Forelimb muscle (tissue), 1 donor: Measurements from ENCODE around the gene TSGA10. TPM values are rescaled to one million over a fixed set of nuclear protein-coding genes. Genes with fewer than 3 reads are reported as not detected.
A peak's percentile ranks its signal among the peaks of the same experiment; 100 is the strongest.
"Not testable (repeated sequence)": the region's sequence is repeated elsewhere in the genome, so short reads cannot be mapped to it uniquely, and the experiment has no call there.

Experiments used
- DNase-seq: peaks from one replicate; pipeline ENCODE4 v3.0.0-alpha.2; 2013; ENCODE audit warnings: low read depth
- polyA plus RNA-seq: library from polyadenylated mRNA; unstranded; fragments of 120-200 nt; gene quantifications from one replicate; pipeline ENCODE4 v1.2.1, GENCODE V29; 2013; ENCODE audit not compliant: insufficient read length

TSGA10 gene
- polyA plus RNA-seq, 1 donor: 2.5 TPM

GRCh38 chr2:99072551-99072950 lies 82.2 kb downstream of the TSGA10 start:
- DNase-seq: no peak

DNA sequence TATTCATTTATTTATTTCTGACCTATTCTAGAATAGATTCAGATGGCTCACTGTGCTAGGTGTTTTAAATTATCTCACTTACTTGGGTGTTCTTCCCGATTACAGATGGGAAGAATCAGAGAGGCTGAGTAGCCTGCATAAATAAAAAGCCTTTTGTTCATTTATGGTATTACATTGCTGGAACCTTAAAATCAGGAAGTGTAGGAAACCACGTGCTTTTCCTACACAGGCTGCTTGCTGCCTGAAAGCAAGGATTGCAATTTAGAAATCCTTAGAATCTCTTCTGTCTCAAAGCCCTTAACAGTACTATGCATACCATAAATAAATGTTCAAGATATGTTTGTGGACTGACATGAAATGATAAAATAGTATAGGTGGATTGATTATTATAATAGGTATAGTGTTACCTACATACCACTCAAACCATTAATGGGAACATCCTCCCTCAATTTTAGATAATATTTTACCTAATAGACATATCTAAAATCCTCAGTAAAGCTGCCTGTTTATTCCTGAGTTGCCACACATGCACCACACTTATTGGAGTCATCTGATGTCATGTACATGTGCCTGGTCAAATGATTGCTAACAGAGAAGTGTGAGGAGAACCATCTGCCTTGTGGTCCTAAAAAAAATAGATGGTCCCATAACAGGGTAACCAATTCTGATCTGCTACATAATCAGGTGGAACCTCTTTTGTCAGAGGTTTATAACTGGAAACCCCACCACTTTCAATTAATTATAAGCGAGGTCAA lies 86.7 kb downstream of the TSGA10 start:
- no peak for DNase-seq

DNA sequence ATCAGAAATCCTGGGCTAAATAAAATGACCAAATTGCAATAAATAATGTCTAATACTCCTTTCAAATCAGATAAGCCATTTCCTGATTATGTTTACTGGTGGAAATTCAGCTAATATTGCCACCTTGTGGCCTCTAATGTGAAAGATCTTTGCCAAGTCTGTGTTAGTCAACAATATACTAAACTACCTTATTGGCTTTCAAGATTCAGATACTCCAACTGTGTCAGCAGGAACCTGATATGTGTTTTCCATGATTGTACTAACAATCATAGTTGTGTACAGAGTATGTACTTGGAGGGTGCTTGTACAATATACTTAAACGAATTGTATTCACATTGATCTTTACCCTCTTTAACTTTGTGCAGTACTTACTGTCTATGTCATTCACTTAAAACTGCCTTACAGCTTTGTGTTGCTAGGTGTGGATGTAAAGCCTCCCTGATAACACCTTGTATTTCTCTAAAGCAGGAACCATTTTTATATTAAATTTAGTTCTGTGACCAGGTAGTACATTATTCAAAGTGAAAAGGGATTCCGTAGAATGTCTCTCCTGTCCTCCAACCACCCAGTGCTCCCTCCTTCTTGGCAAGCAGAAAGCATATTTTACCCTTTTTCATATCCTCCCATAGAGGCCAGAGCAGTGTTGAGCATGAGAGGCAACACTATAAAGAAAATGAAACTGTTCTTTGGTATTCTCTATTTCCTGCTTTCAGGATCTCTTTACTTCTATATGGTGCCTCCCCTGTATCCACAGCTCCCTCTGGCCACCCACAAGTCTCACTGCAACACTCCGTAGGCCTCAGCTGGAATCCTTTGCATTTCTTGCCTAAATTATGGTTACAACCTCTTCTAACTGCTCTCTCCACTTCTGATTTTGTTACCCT lies 88.4 kb downstream of the TSGA10 start:
- DNase-seq: peak; percentile 14

DNA sequence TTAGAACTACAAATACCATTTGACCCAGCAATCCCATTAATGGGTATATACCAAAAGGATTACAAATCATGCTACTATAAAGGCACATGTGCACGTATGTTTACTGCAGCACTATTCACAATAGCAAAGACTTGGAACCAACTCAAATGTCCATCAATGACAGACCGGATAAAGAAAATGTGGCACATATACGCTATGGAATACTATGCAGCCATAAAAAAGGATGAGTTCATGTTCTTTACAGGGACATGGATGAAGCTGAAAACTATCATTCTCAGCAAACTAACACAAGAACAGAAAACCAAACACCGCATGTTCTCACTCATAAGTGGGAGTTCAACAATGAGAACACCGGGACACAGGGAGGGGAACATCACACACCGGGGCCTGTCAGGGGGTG lies 105.6 kb downstream of the TSGA10 start:
- DNase-seq: not testable (repeated sequence)

DNA sequence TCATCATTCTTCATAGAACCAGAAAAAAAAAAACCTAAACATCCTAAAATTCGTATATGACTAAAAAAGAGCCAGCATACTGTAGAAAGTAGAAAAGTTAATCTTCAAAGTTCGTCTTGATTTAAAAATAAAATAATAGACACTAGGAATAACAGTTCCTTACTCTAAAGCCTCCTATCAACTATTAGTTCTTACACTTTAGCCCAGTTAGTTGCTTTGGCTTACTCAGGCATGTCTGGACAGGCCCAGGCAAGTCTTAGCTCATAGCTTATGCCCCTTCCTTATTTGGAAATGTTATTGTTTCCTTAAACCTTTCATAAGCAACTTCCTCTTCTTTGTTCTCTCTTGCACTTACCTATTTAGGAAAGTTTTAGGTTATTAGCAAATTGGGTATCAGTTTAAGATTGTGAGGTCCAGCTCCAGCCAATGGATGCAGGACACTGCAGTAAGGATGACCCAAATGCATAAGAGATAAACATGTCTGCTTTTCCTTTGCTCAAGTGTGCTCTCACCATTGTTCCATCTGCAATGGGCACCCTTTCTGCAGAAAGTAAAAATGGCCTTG lies 113.9 kb downstream of the TSGA10 start:
- not testable (repeated sequence) for DNase-seq

- no peak for DNase-seq
Observed at GRCh38 chr2:99035920-99036319, 118.8 kb downstream of the TSGA10 start.

DNA sequence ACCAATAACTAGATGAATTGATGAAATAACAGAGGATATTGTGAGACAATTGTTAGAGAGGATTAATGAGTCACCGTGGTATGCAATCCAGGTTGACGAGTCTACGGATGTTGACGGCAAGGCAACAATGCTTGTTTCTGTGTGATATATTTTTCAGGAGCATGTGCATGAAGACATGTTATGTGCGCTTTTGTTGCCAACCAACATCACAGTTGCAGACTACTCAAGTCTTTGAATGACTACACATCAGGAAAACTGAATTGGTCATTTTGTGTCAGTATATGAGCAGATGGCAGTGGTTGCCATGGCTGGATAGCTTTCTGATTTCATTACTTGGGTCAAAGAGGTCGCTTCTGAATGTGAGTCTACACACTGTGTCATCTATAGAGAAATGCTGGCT lies 122.0 kb downstream of the TSGA10 start:
- DNase-seq: no peak

DNA sequence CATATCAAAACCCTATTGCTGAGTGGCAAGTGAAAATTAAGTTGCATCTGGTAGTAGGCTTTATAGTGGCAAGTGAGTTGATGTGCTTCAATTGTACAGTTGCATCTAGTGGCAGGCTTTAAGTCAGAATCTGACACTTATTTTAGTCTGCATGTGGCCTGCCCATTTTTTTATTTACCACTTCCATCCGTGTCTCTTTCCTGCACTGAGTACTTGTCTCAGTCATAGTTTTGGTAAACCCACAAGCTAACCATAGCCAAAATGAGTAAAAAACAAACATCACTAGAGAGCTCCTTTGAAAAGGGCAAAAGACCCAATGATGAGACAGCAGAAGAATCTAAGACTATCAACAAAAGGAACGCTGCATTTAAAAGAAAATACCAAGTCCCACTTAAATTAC lies 122.7 kb downstream of the TSGA10 start:
- DNase-seq: no peak

- DNase-seq: no peak
Observed at GRCh38 chr2:99031481-99031880, 123.3 kb downstream of the TSGA10 start.

GRCh38 chr2:99028558-99028957 lies 126.2 kb downstream of the TSGA10 start:
- no peak for DNase-seq

DNA sequence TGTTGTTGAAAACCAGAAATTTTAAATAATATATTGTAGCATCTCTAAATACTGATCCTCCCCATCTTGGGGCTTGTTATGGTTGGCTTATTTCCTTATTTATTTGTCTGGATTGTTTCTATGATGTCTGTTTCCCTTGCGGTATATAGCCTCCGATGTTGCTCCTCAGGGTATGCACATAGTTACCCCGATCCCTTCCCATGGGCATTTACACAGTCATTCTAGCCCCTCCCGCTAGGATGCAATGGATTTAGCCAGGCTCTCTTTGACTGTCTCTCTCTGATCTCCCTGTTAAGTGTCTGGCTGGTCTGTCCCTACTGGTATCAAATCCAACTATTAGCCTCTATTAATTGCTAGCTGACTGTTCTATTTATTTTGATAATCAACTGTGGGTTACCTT lies 126.9 kb downstream of the TSGA10 start:
- no peak for DNase-seq

- DNase-seq: no peak
Observed at GRCh38 chr2:99000708-99001107, 154.0 kb downstream of the TSGA10 start.

DNA sequence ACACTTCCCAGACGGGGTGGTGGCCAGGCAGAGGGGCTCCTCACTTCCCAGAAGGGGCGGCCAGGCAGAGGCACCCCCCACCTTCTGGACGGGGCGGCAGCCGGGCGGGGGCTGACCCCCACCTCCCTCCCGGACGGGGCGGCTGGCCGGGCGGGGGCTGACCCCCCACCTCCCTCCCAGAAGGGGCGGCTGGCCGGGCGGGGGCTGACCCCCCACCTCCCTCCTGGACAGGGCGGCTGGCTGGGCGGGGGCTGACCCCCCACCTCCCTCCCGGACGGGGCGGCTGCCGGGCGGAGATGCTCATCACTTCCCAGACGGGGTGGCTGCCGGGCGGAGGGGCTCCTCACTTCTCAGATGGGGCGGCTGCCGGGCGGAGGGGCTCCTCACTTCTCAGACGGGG lies 166.0 kb downstream of the TSGA10 start:
- not testable (repeated sequence) for DNase-seq

DNA sequence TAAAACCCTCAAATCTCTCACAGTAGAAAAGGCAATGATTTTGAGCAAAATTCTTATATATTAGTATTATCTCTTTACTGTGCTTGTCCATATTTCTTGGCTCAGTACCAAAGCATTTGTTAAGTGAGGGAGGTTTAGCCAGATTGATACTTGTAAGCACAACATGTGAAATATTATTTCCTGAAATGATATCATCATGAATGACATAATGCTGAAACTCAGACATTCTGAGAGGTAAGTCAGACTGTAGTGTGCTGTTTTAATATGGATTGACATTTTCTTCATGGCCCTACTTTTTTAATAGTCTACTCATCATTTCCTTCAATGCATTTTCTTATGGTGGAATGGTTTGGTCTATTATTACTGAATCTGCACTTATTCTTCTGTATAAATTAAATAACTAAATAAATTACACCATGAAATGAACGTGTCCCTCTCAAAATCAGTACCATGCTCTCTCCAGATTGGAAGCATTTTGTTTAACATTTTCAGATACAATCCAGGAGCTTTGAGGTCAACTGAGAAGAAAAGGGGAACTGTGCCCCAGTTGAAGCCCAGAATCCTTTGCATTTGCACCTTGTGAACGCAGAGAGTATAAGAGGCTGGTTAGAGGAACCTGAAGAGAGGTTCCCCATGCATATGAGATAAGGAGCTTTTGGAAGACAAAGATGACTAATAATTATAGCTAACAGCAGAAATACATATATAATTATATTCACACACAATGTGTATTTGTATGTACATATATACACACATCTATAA lies 168.7 kb downstream of the TSGA10 start:
- no peak for DNase-seq

DNA sequence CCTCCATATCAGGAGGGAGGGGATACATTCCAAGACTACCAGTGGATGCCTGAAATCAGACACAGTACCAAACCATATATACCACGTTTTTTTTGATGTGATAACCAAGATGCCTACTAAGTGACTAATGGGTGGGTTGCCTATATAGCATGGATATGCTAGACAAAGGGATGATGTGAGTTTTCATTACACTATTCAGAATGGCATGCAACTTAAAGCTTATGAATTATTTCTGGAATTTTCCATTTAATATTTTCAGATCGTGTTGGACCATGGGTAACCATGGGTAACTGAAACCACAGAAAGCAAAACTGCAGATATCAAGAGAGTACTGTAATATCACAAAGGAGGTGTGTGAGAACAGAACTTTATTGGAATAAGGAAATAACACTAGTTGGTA lies 179.1 kb downstream of the TSGA10 start:
- DNase-seq: no peak

DNA sequence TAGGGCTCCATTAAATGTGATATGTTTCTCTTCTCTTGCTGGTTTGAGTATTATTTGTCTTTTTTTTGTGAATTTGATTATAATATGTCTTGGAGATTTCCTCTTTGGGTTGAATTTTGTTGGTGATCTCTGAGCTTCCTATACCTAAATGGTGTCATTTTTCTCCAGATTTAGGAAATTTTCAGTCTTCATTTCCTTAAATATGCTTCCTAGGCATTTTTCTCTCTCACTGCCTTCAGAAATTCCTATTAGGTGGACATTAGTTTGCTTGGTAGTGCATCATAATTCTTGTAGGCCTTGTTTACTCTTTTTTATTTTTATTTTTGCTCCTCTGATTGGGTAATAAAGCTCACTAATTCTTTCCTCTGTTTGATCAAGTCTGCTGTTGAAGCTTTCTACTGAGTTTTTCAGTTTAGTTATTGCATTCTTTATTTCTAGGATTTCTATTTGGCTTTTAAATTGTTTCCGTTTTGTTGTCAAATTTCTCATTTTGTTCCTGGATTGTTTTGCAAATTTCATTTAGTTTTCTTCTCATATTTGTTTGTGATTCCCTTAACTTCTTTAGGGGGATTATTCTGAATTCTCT lies 182.1 kb downstream of the TSGA10 start:
- no peak for DNase-seq

GRCh38 chr2:98959810-98960507 lies 194.8 kb downstream of the TSGA10 start:
- DNase-seq: no peak

GRCh38 chr2:98952966-98953365 lies 201.8 kb downstream of the TSGA10 start:
- no peak for DNase-seq

GRCh38 chr2:98948956-98949739 lies 205.6 kb downstream of the TSGA10 start:
- DNase-seq: no peak

DNA sequence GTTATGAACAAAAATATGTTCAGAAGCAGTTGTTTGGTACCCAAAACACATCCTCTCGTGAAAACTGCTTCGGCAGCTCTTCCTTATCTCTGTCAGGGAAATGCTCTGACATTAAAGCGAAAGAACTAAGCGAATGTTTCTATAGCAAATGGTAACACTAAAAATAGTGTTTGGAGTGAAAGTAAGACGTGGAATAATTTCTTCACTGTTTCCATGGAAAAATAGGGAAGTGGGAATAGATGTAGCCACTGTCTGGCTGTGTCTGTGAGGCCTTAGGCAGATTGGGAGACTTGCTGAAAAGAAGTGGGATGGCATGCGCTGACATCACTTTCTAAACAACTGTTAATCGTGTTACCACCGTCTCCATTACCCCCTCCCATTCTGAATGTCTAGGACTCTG lies 207.2 kb downstream of the TSGA10 start:
- no peak for DNase-seq
